ENCODE results near the gene FBXW8. TPM values are rescaled to one million over a fixed set of nuclear protein-coding genes. Genes with fewer than 3 reads are reported as not detected.

Gene FBXW8
- total RNA-seq, 1 donor from 2014 or later: 13.8 TPM

DNA sequence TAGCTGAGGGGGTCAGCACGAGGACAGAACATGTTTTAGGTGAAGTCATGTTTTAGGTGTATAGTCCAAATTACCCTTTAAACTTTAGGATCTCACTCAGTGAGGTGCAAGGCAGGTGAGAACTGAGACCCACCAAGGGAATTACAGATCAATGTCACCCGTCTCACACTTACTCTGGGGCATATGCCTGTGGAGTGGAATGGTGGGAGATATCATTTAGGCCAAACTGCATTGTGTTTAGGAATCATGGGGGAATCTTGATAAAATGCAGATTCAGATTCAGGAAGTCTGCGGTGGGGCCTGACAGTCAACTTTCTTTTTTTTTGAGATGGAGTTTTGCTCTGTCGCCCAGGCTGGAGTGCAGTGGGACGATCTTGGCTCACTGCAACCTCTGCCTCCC is 17.8 kb downstream of the FBXW8 start:
- no peak for DNase-seq (ENCODE audit: extremely low spot score in 2 of 2)
- no peaks in the 10 kb centered on the region for H3K9me3 ChIP-seq
- H3K27me3 ChIP-seq: no peaks in the 10 kb centered on the region
- H3K4me3 ChIP-seq: no peak overlapping the region
- intact Hi-C loops (cut with DNase I): no loop called here
- H3K27ac ChIP-seq: no peak overlapping the region
- peaks cover 7% of the 10 kb centered on the region for H3K4me1 ChIP-seq
- TF ChIP-seq POLR2A (IDR thresholded peaks at IDR 0.05) (no peak), POLR2AphosphoS5 (IDR thresholded peaks at IDR 0.05; ENCODE audit: insufficient read depth in 1 of 2, low read depth in 1 of 2) (no peak)
- TF ChIP-seq, protein P1, sequence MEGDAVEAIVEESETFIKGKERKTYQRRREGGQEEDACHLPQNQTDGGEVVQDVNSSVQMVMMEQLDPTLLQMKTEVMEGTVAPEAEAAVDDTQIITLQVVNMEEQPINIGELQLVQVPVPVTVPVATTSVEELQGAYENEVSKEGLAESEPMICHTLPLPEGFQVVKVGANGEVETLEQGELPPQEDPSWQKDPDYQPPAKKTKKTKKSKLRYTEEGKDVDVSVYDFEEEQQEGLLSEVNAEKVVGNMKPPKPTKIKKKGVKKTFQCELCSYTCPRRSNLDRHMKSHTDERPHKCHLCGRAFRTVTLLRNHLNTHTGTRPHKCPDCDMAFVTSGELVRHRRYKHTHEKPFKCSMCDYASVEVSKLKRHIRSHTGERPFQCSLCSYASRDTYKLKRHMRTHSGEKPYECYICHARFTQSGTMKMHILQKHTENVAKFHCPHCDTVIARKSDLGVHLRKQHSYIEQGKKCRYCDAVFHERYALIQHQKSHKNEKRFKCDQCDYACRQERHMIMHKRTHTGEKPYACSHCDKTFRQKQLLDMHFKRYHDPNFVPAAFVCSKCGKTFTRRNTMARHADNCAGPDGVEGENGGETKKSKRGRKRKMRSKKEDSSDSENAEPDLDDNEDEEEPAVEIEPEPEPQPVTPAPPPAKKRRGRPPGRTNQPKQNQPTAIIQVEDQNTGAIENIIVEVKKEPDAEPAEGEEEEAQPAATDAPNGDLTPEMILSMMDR (IDR thresholded peaks at IDR 0.05): no peak
- H3K36me3 ChIP-seq: no peaks in the 10 kb centered on the region

DNA sequence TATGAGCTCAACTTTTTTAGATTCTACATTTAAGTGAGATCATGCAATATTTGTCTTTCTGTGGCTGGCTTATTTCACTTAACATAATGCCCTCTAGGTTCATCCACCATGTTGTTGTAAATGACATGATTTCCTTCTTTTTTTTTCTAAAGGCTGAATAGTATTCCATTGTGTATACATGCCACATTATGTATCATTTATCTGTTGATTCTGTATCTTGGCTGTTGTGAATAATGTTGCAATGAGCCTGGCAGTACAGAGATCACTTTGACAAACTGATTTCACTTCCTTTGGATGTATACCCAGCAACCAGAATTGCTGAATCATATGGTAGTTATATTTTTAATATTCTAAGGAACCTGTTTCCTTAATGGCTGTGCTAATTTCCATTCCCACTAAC is 19.1 kb downstream of the FBXW8 start:
- Histone ChIP-seq H3K4me1 (peaks cover 16% of the 10 kb centered on the region), H3K9me3 (no peaks in the 10 kb centered on the region)
- intact Hi-C loops (cut with DNase I): no loop called here

DNA sequence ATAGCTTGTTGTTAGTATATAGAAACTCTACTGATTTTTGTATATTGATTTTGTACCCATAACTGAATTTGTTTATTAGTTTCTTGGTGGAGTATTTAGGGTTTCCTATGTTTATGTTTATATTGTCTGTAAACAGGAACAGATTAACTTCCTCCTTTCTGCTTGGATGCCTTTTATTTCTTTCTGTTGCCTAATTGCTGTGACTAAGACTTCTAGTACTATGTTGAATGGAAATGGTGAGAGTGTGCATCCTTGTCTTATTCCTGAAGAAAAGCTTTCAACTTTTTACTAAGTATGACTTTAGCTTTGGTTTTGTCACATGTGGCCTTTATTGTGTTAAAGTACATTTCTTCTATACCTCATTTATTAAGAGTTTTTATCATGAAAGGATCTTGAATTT is 20.9 kb downstream of the FBXW8 start:
- no peak for DNase-seq (ENCODE audit: extremely low spot score in 2 of 2)
- H3K27me3 ChIP-seq: no peaks in the 10 kb centered on the region
- intact Hi-C loops (cut with DNase I): no loop called here
- H3K27ac ChIP-seq: no peak overlapping the region
- peaks cover 28% of the 10 kb centered on the region for H3K4me1 ChIP-seq
- TF ChIP-seq, protein P1 (IDR thresholded peaks at IDR 0.05): no peak
- TF ChIP-seq POLR2AphosphoS5 (IDR thresholded peaks at IDR 0.05; ENCODE audit: insufficient read depth in 1 of 2, low read depth in 1 of 2) (no peak), POLR2A (IDR thresholded peaks at IDR 0.05) (no peak)
- no peak overlapping the region for H3K4me3 ChIP-seq
- no peaks in the 10 kb centered on the region for H3K36me3 ChIP-seq
- H3K9me3 ChIP-seq: no peaks in the 10 kb centered on the region

More for the DNA sequence above, 19.1 kb downstream of the FBXW8 start:
- Histone ChIP-seq H3K27ac (no peak overlapping the region), H3K4me3 (no peak overlapping the region), H3K27me3 (no peaks in the 10 kb centered on the region), H3K36me3 (no peaks in the 10 kb centered on the region)
- TF ChIP-seq POLR2A (IDR thresholded peaks at IDR 0.05) (no peak), POLR2AphosphoS5 (IDR thresholded peaks at IDR 0.05; ENCODE audit: insufficient read depth in 1 of 2, low read depth in 1 of 2) (no peak)
- TF ChIP-seq, protein P1 (IDR thresholded peaks at IDR 0.05): no peak
- DNase-seq (ENCODE audit: extremely low spot score in 2 of 2): no peak

DNA sequence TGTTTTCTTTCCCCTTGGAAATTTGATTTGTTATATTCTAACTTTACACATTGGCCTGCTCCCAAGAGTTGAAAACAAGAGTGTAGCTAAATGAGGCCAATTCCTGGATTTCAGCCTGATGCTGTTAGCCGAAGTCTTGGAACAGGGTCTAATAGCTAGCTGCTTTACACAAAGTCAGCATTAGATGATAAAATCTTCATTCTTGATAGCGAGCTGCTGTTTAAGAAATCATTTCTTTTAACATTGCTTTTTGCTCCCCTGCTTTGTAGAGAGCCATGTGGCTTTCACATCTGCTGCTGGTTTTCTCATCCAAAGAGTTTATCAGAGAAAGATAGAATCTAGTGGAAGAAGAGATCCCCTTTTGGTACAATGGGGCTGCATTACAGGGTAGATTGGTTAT is 22.3 kb downstream of the FBXW8 start:
- no peaks in the 10 kb centered on the region for H3K9me3 ChIP-seq
- H3K27me3 ChIP-seq: no peaks in the 10 kb centered on the region
- no peak overlapping the region for H3K27ac ChIP-seq
- H3K36me3 ChIP-seq: no peaks in the 10 kb centered on the region
- TF ChIP-seq, protein P1 (IDR thresholded peaks at IDR 0.05): no peak
- no peak for TF ChIP-seq POLR2AphosphoS5 (IDR thresholded peaks at IDR 0.05; ENCODE audit: insufficient read depth in 1 of 2, low read depth in 1 of 2)
- no peak for TF ChIP-seq POLR2A (IDR thresholded peaks at IDR 0.05)
- H3K4me1 ChIP-seq: peaks cover 34% of the 10 kb centered on the region
- no peak for DNase-seq (ENCODE audit: extremely low spot score in 2 of 2)
- no peak overlapping the region for H3K4me3 ChIP-seq
- intact Hi-C loops (cut with DNase I): no loop called here

DNA sequence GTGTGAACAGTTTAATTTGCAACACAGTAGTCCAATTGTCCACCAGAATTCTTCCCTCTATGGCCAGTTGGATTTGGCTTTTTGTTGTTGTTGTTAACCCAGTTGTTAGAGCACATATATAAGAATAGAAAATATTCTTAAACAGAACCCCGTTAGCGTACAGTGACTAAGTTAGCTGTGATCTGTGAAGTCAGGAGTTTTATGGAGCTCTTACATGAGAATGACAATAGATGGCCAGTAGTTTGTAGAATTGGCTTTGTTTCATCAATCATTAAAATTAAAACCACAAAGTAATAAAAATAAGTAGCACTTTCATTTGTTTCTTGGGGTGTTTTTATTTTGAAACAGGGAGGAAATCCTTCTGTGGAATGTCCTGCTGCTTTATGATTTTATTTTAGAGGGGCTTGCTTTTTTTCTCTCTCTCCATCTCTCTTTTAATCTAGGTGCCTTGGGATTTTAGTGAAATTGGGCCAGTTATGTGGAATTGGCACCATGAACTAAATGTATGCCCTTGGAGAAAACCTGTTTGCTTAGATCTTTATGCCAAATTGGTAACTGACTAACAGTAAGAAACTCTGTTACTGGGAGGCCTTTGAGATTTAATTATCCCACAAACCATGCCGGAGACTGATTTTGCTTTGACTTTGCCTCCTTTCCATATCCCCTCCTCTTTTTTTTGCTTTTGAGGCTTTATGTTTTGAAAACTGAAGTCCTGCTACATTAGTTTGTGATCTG is 22.9 kb downstream of the FBXW8 start:
- H3K9me3 ChIP-seq: no peaks in the 10 kb centered on the region
- no peak for TF ChIP-seq POLR2A (IDR thresholded peaks at IDR 0.05)
- TF ChIP-seq POLR2AphosphoS5 (IDR thresholded peaks at IDR 0.05; ENCODE audit: insufficient read depth in 1 of 2, low read depth in 1 of 2): no peak
- TF ChIP-seq, protein P1 (IDR thresholded peaks at IDR 0.05): no peak
- intact Hi-C loops (cut with DNase I): no loop called here
- peaks cover 34% of the 10 kb centered on the region for H3K4me1 ChIP-seq
- H3K27ac ChIP-seq: no peak overlapping the region
- no peak overlapping the region for H3K4me3 ChIP-seq
- no peak for DNase-seq (ENCODE audit: extremely low spot score in 2 of 2)
- H3K27me3 ChIP-seq: no peaks in the 10 kb centered on the region
- H3K36me3 ChIP-seq: no peaks in the 10 kb centered on the region

Measured in vagina (tissue), 2 donors.